Nephron progenitor cell (in vitro differentiated cells): Measurements from ENCODE around the gene ADGRE3.

ENCODE experiments used
- DNase-seq: peaks from one replicate; pipeline ENCODE4 v3.0.0; 2021
- H3K27ac Mint-ChIP-seq: 2 replicates; pipeline ENCODE4 v1.8.0; 2021; ENCODE audit warnings: mild to moderate bottlenecking, moderate library complexity, mixed read lengths
- H3K27me3 Mint-ChIP-seq: 2 replicates; pipeline ENCODE4 v1.8.0; 2021; ENCODE audit warnings: mild to moderate bottlenecking, low read depth, mixed read lengths; ENCODE audit not compliant: poor library complexity
- H3K36me3 Mint-ChIP-seq: 2 replicates; pipeline ENCODE4 v1.8.0; 2021; ENCODE audit warnings: low read depth, mixed read lengths
- H3K4me1 Mint-ChIP-seq: 2 replicates; pipeline ENCODE4 v1.8.0; 2021; ENCODE audit warnings: mixed read lengths
- H3K4me3 Mint-ChIP-seq: 2 replicates; pipeline ENCODE4 v1.8.0; 2021; ENCODE audit warnings: mild to moderate bottlenecking, moderate library complexity, mixed read lengths
- H3K9me3 Mint-ChIP-seq: 2 replicates; pipeline ENCODE4 v1.8.0; 2021; ENCODE audit warnings: mild to moderate bottlenecking, moderate library complexity, mixed read lengths
- CTCF ChIP-seq: fragments of 200-600 bp; sonication (generic); IDR thresholded peaks from 2 replicates; pipeline ENCODE4 v1.5.0; 2021; ENCODE audit warnings: antibody characterized with exemption

Gene ADGRE3

GRCh38 chr19:14689598-14690503, 15.2 kb upstream of the ADGRE3 start, which contains the start of gene ZNF333:
Gene ZNF333, plus strand, starts transcription at chr19:14690048. Its CDS starts 3,444 bp downstream, at chr19:14693492.
- peak; percentile 100 for DNase-seq
- Mint-ChIP-seq H3K4me3 (peak within 1 kb of the TSS; percentile 94), H3K36me3 (peaks cover 5% of the 10 kb centered on the region), H3K27ac (peak within 1 kb of the TSS; percentile 99), H3K4me1 (peaks cover 16% of the 10 kb centered on the region), H3K9me3 (no peaks in the 10 kb centered on the region), H3K27me3 (peaks cover 34% of the 10 kb centered on the region)
- no peak for TF ChIP-seq CTCF

GRCh38 chr19:14686411-14686810, 11.8 kb upstream of the ADGRE3 start:
- Mint-ChIP-seq H3K4me1 (peaks cover 11% of the 10 kb centered on the region), H3K27ac (no peak overlapping the region), H3K27me3 (peaks cover 53% of the 10 kb centered on the region), H3K4me3 (no peak overlapping the region), H3K36me3 (no peaks in the 10 kb centered on the region), H3K9me3 (peaks cover 4% of the 10 kb centered on the region)
- no peak for DNase-seq
- no peak for TF ChIP-seq CTCF

GRCh38 chr19:14683439-14683838, 8.8 kb upstream of the ADGRE3 start:
- no peak for DNase-seq
- Mint-ChIP-seq H3K4me3 (no peak overlapping the region), H3K27ac (no peak overlapping the region), H3K27me3 (peaks cover 54% of the 10 kb centered on the region), H3K36me3 (no peaks in the 10 kb centered on the region), H3K4me1 (no peaks in the 10 kb centered on the region), H3K9me3 (peaks cover 4% of the 10 kb centered on the region)
- TF ChIP-seq CTCF: no peak

GRCh38 chr19:14682084-14682483, 7.4 kb upstream of the ADGRE3 start:
- Mint-ChIP-seq H3K4me1 (no peaks in the 10 kb centered on the region), H3K4me3 (no peak overlapping the region), H3K27ac (no peak overlapping the region), H3K27me3 (peaks cover 45% of the 10 kb centered on the region), H3K9me3 (peaks cover 4% of the 10 kb centered on the region), H3K36me3 (no peaks in the 10 kb centered on the region)
- TF ChIP-seq CTCF: no peak
- DNase-seq: no peak

- Mint-ChIP-seq H3K36me3 (no peaks in the 10 kb centered on the region), H3K9me3 (peaks cover 16% of the 10 kb centered on the region), H3K27ac (no peak overlapping the region), H3K4me3 (no peak overlapping the region), H3K27me3 (peaks cover 17% of the 10 kb centered on the region), H3K4me1 (no peaks in the 10 kb centered on the region)
- no peak for DNase-seq
- no peak for TF ChIP-seq CTCF
Observed at GRCh38 chr19:14678199-14678598, 3.6 kb upstream of the ADGRE3 start.

GRCh38 chr19:14677464-14677863, 2.8 kb upstream of the ADGRE3 start:
- Mint-ChIP-seq H3K27me3 (peaks cover 13% of the 10 kb centered on the region), H3K36me3 (no peaks in the 10 kb centered on the region), H3K9me3 (peaks cover 16% of the 10 kb centered on the region), H3K4me1 (no peaks in the 10 kb centered on the region), H3K27ac (no peak overlapping the region), H3K4me3 (no peak overlapping the region)
- no peak for TF ChIP-seq CTCF
- no peak for DNase-seq
